ENCODE results near the gene TLE4.
A peak's percentile ranks its signal among the peaks of the same experiment; 100 is the strongest.

TLE4 gene

DNA sequence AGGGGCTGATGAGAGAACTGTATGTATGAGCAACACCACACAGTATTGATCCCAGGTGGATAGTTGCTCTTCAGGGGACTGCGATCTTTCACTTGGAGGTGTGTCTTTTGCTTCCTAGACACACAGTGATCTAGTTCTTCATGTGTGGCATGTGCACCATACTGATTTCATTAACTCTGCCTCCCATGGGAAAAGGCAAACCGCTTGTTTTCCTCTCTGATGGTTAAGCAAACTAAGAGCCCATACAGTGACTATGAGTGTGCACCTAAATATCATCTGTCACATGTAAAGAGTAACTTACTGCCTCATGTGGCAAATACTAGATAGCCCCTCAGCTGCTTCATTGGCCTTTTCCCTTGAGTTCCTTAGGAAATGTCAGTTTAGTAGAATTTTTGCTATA, 147.3 kb downstream of the TLE4 start:
- no peak for DNase-seq (ENCODE audit: low read depth)
- TF ChIP-seq, protein P1, sequence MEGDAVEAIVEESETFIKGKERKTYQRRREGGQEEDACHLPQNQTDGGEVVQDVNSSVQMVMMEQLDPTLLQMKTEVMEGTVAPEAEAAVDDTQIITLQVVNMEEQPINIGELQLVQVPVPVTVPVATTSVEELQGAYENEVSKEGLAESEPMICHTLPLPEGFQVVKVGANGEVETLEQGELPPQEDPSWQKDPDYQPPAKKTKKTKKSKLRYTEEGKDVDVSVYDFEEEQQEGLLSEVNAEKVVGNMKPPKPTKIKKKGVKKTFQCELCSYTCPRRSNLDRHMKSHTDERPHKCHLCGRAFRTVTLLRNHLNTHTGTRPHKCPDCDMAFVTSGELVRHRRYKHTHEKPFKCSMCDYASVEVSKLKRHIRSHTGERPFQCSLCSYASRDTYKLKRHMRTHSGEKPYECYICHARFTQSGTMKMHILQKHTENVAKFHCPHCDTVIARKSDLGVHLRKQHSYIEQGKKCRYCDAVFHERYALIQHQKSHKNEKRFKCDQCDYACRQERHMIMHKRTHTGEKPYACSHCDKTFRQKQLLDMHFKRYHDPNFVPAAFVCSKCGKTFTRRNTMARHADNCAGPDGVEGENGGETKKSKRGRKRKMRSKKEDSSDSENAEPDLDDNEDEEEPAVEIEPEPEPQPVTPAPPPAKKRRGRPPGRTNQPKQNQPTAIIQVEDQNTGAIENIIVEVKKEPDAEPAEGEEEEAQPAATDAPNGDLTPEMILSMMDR (conservative IDR thresholded peaks at IDR 0.05; ENCODE audit: low read depth, low read length): no peak

GRCh38 chr9:79719989-79720388, 148.2 kb downstream of the TLE4 start:
- H3K4me3 ChIP-seq (ENCODE audit: low read depth, low read length): no peak overlapping the region
- TF ChIP-seq, protein P1 (conservative IDR thresholded peaks at IDR 0.05; ENCODE audit: low read depth, low read length): no peak
- no peak for DNase-seq (ENCODE audit: low read depth)

More for the DNA sequence above, 147.3 kb downstream of the TLE4 start:
- no peak overlapping the region for H3K4me3 ChIP-seq (ENCODE audit: low read depth, low read length)

- TF ChIP-seq, protein P1 (conservative IDR thresholded peaks at IDR 0.05; ENCODE audit: low read depth, low read length): no peak
- no peak overlapping the region for H3K4me3 ChIP-seq (ENCODE audit: low read depth, low read length)
- DNase-seq (ENCODE audit: low read depth): peak; percentile 5
Measured at GRCh38 chr9:79731171-79731890, 159.6 kb downstream of the TLE4 start.

DNA sequence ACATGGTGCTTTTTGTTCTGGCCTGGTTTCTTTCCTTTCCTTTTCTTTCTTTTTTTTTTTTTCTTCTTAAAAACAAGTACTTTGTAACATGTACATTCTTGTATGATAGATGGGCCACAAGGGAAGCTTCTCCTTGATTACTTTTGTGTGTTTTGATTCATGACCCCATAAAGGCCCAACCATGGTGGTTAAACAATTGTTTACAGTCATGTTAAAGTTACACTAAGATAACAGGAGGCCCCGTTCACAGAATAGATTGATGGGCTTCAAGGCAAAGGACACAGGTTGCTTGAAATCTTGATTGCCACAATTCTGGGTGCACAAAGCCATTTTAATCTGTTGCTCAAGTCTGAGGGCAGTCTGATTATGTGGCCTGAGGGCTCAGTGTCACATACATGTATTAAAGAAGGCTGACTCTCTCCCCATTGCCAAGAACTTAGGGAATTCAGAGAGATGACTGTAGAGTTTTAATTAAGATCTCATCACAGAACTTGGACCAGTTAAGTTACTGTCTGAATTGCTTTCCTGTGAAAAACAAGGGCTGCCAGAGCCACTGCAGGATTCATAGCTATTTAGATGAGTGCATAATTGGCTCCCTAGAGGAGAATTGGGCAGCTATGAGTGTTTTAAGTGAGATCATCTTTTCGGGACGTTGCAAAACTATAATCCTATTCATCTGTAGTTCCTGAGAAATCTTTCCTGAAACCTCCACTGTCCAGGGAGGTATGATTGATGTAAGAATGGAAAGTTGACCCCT, 163.4 kb downstream of the TLE4 start:
- DNase-seq (ENCODE audit: low read depth): no peak
- TF ChIP-seq, protein P1 (conservative IDR thresholded peaks at IDR 0.05; ENCODE audit: low read depth, low read length): no peak
- no peak overlapping the region for H3K4me3 ChIP-seq (ENCODE audit: low read depth, low read length)

- DNase-seq (ENCODE audit: low read depth): no peak
- TF ChIP-seq, protein P1 (conservative IDR thresholded peaks at IDR 0.05; ENCODE audit: low read depth, low read length): no peak
Measured at GRCh38 chr9:79736051-79736450, 164.3 kb downstream of the TLE4 start.

GRCh38 chr9:79741381-79741780, 169.6 kb downstream of the TLE4 start:
- H3K4me3 ChIP-seq (ENCODE audit: low read depth, low read length): no peak overlapping the region
- DNase-seq (ENCODE audit: low read depth): peak; percentile 8
- TF ChIP-seq, protein P1 (conservative IDR thresholded peaks at IDR 0.05; ENCODE audit: low read depth, low read length): no peak

More at GRCh38 chr9:79736051-79736450, 164.3 kb downstream of the TLE4 start:
- H3K4me3 ChIP-seq (ENCODE audit: low read depth, low read length): no peak overlapping the region

Data from choroid plexus epithelial cell (primary cell).